ENCODE measurements around the gene AMER2. TPM values are rescaled to one million over a fixed set of nuclear protein-coding genes. Genes with fewer than 3 reads are reported as not detected.
A peak's percentile ranks its signal among the peaks of the same experiment; 100 is the strongest.

The AMER2 gene, protein sequence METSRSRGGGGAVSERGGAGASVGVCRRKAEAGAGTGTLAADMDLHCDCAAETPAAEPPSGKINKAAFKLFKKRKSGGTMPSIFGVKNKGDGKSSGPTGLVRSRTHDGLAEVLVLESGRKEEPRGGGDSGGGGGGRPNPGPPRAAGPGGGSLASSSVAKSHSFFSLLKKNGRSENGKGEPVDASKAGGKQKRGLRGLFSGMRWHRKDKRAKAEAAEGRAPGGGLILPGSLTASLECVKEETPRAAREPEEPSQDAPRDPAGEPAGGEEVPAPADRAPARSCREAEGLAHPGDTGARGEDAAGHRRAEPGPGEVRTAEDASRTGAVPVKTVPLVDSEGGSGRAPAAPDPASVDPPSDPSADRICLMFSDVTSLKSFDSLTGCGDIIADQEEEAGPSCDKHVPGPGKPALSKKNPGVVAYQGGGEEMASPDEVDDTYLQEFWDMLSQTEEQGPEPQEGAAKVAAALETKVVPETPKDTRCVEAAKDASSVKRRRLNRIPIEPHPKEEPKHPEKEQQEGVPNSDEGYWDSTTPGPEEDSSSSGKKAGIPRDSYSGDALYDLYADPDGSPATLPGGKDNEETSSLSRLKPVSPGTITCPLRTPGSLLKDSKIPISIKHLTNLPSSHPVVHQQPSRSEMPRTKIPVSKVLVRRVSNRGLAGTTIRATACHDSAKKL
- 1 to 10 TPM in 3 of 4 donors, under 1 TPM in 1; 0.49 to 2.4 (median 1.3) TPM for total RNA-seq
- under 1 TPM in 1 of 3 donors, not detected in 2; 0.09 TPM for polyA plus RNA-seq

DNA sequence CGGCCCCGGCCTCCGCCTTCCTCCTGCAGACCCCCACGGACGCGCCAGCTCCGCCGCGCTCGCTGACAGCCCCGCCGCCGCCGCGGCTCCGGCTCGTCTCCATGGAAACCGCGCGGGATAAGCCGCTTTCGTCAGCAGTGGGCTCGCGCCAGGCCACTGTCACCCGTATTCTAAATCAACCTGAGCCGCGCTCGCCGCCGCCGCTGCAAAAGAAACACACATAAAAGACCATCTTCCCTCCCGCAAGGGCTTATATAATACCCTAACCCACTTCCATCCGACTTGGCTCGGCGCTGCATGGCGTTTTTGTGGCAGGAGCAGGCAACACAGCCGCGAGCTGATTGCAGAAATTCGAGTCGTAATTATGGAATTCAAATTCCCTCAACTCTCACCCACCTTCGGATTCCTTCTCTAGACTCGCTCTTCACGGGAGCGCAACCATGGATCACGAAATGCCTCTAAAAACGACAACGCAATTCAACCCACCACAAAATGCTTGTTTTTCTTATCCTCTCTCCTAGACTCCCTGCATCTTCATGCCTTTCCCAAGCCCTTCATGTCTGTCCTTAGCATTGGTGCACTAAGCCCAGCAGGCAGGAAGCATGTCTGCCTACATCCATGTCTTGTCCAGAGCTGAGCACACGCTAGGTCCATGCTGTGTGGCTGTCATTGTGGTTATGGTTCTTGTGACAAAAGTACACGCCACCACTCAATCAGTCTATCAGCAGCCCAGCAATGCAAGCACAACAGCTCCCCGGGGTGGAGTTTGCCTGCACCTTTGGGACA lies at the start of gene AMER2:
TSS of gene AMER2 (minus strand) at position 772 of the 786 bp plus-strand sequence. CDS start at position 103, 669 bp downstream.
- TF ChIP-seq POLR2A (IDR thresholded peaks at IDR 0.05) (no peak), EP300 (IDR thresholded peaks at IDR 0.05) (no peak), POLR2AphosphoS5 (IDR thresholded peaks at IDR 0.05) (no peak)
- TF ChIP-seq, protein P1, sequence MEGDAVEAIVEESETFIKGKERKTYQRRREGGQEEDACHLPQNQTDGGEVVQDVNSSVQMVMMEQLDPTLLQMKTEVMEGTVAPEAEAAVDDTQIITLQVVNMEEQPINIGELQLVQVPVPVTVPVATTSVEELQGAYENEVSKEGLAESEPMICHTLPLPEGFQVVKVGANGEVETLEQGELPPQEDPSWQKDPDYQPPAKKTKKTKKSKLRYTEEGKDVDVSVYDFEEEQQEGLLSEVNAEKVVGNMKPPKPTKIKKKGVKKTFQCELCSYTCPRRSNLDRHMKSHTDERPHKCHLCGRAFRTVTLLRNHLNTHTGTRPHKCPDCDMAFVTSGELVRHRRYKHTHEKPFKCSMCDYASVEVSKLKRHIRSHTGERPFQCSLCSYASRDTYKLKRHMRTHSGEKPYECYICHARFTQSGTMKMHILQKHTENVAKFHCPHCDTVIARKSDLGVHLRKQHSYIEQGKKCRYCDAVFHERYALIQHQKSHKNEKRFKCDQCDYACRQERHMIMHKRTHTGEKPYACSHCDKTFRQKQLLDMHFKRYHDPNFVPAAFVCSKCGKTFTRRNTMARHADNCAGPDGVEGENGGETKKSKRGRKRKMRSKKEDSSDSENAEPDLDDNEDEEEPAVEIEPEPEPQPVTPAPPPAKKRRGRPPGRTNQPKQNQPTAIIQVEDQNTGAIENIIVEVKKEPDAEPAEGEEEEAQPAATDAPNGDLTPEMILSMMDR (IDR thresholded peaks at IDR 0.05), result no peak
- Histone ChIP-seq H3K4me1 (peaks cover 0 to 18% (median 17%) of the 10 kb centered on the region in 4 donors), H3K9me3 (no peaks in the 10 kb centered on the region), H3K4me3 (peak within 1 kb of the TSS; percentile 14 to 48 (median 40)), H3K27ac (peak within 1 kb of the TSS in 1 of 4 donors; percentile 56), H3K27me3 (peaks cover 24 to 62% (median 39%) of the 10 kb centered on the region in 3 donors), H3K36me3 (no peaks in the 10 kb centered on the region)
- peak; percentile 79 for DNase-seq
- WGBS, 2 donors, result 5 to 7% methylated on average over 50 of the region's 50 CpGs
- intact Hi-C loops (cut with DNase I), result no loop called here

DNA sequence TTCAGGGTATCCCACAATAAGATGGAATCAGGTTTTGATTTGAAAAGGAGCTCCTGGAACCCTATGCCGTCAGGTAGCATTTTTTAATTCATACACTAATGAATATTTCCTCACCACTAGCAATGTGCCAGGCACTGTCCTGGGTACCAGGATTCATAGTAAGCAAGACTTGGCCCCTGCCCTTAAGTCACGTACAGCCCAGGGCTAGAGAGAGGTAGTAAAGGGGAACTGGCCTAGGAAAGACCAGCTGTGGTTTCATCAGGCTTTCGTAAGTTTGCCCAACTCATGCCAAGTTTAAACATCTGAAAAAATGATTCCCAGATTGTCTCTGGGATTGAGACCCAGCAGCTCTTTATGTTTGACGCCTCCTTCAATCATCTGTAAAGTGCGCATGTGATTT lies 45.9 kb upstream of the AMER2 start:
- H3K36me3 ChIP-seq, result no peaks in the 10 kb centered on the region
- WGBS, 2 donors, result 72 to 77% methylated on average over 5 of the region's 5 CpGs
- no peaks in the 10 kb centered on the region for H3K27me3 ChIP-seq
- DNase-seq, result no peak
- H3K4me3 ChIP-seq, result no peak overlapping the region
- TF ChIP-seq, protein P1 (IDR thresholded peaks at IDR 0.05), result no peak
- TF ChIP-seq EP300 (IDR thresholded peaks at IDR 0.05) (no peak), POLR2AphosphoS5 (IDR thresholded peaks at IDR 0.05) (no peak)
- intact Hi-C loops (cut with DNase I), result no loop called here
- H3K4me1 ChIP-seq, result no peaks in the 10 kb centered on the region
- H3K27ac ChIP-seq, result no peak overlapping the region
- H3K9me3 ChIP-seq, result no peaks in the 10 kb centered on the region

DNA sequence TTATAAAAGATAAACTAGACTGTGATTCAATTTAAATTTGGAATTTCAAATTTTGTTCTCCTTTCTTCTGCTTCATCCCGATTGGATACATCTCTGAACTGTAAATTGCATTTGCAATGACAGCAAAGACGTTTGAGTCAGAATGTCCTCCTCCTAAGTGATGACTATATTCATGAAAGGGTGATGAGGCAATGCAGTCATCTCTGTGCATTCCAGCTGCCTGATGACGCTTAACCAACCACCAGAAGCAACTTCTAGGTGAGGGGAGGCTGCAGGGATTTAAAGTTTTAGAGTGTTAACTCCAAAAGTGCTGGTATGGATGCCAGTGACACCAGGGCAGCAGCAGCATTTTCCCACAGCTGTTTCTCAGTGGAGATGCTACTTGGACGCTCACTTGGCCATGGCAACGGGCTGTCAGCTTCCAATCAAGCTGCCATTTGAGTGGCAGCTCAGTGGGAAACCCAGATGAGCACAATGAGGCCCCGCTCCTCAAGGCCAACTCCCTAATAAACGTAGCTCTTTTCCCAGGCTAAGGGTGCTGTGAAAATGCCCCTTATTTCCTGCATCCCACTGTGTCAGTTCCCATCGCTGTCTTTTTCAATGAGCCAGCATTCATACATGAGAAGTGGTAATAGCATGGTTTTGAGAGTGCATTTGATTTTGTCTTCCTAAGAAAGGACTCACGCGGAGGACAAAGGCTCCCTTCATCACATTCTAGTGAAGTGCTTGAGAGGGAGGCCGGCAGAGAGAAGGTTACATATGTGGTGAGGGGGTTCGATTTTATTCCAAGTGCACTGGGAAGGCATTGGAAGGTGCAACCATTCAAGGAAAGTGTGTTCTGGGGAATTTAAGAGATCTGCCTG lies 45.2 kb upstream of the AMER2 start:
- intact Hi-C loops (cut with DNase I), result no loop called here
- H3K27me3 ChIP-seq, result no peaks in the 10 kb centered on the region
- WGBS, 2 donors, result 59 to 69% methylated on average over 12 of the region's 12 CpGs
- no peak overlapping the region for H3K4me3 ChIP-seq
- H3K9me3 ChIP-seq, result no peaks in the 10 kb centered on the region
- no peaks in the 10 kb centered on the region for H3K36me3 ChIP-seq
- H3K27ac ChIP-seq, result no peak overlapping the region
- no peaks in the 10 kb centered on the region for H3K4me1 ChIP-seq
- TF ChIP-seq, protein P1 (IDR thresholded peaks at IDR 0.05), result no peak
- TF ChIP-seq EP300 (IDR thresholded peaks at IDR 0.05) (no peak), POLR2AphosphoS5 (IDR thresholded peaks at IDR 0.05) (no peak), POLR2A (IDR thresholded peaks at IDR 0.05) (no peak)
- DNase-seq, result no peak

DNA sequence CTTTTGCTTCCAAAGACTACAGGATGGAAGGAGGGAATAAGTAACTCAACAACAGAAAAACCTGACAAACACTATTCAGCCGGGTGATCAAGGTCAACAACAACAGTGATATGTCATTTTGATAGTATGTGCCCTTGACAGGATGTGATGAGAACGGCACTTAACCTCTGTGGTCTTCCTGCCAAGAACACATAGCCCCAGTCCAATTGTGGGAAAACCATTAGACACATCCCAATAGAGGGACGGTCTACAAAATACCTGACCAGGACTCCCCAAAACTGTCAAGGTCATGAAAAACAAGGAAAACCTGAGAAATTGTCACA lies 43.1 kb upstream of the AMER2 start:
- 53 to 56% methylated on average over 3 of the region's 3 CpGs for WGBS, 2 donors
- Histone ChIP-seq H3K4me1 (no peaks in the 10 kb centered on the region), H3K27me3 (no peaks in the 10 kb centered on the region), H3K36me3 (no peaks in the 10 kb centered on the region), H3K4me3 (no peak overlapping the region), H3K9me3 (no peaks in the 10 kb centered on the region), H3K27ac (peak overlapping the region in 1 of 4 donors; percentile 42)
- TF ChIP-seq POLR2A (IDR thresholded peaks at IDR 0.05) (no peak), POLR2AphosphoS5 (IDR thresholded peaks at IDR 0.05) (no peak), EP300 (IDR thresholded peaks at IDR 0.05) (no peak)
- TF ChIP-seq, protein P1 (IDR thresholded peaks at IDR 0.05), result no peak
- no peak for DNase-seq
- intact Hi-C loops (cut with DNase I), result no loop called here

Data from sigmoid colon (tissue), 7 donors.